Stimulated activated CD4-positive, alpha-beta T cell treated with anti-CD3 and anti-CD28 coated beads, TNF-alpha, amount 100 ng/mL, for 4 hours (primary cell): ENCODE results near the gene KNDC1.

ENCODE experiments used
- DNase-seq, 3 experiments: peaks; one replicate each; pipeline ENCODE4 v3.0.0-alpha.2; 2020; ENCODE audit warnings: low read depth in 3 of 3

The KNDC1 gene

GRCh38 chr10:133206356-133207040 lies 46.5 kb downstream of the KNDC1 start:
- DNase-seq = no peak

- no peak for DNase-seq
Observed at GRCh38 chr10:133207041-133207600, 47.1 kb downstream of the KNDC1 start.

- DNase-seq = no peak
Observed at GRCh38 chr10:133207627-133208026, 47.6 kb downstream of the KNDC1 start.

- no peak for DNase-seq
Observed at GRCh38 chr10:133208466-133208865, 48.4 kb downstream of the KNDC1 start.

GRCh38 chr10:133209117-133209516 lies 49.1 kb downstream of the KNDC1 start:
- DNase-seq = no peak

- DNase-seq = no peak
Observed at GRCh38 chr10:133209641-133210040, 49.6 kb downstream of the KNDC1 start.

- DNase-seq = no peak
Observed at GRCh38 chr10:133210398-133211140, 50.5 kb downstream of the KNDC1 start.

- no peak for DNase-seq
Observed at GRCh38 chr10:133211141-133211830, 51.3 kb downstream of the KNDC1 start.

- no peak for DNase-seq
Observed at GRCh38 chr10:133211959-133212852, 52.2 kb downstream of the KNDC1 start.

GRCh38 chr10:133212853-133213494 lies 53.0 kb downstream of the KNDC1 start:
- no peak for DNase-seq

- no peak for DNase-seq
Observed at GRCh38 chr10:133213641-133214467, 53.8 kb downstream of the KNDC1 start.

- DNase-seq = no peak
Observed at GRCh38 chr10:133214468-133215410, 54.7 kb downstream of the KNDC1 start.

GRCh38 chr10:133215586-133215985 lies 55.6 kb downstream of the KNDC1 start:
- no peak for DNase-seq

GRCh38 chr10:133216776-133217175 lies 56.8 kb downstream of the KNDC1 start:
- DNase-seq = no peak

- DNase-seq = no peak
Observed at GRCh38 chr10:133217800-133218589, 58.0 kb downstream of the KNDC1 start.

GRCh38 chr10:133218891-133219290 lies 58.9 kb downstream of the KNDC1 start:
- DNase-seq = no peak

GRCh38 chr10:133219782-133220181 lies 59.8 kb downstream of the KNDC1 start:
- DNase-seq = no peak

- no peak for DNase-seq
Observed at GRCh38 chr10:133221331-133221730, 61.3 kb downstream of the KNDC1 start.
